OCI-LY1 (cell line): ENCODE results near the gene TMEM234.

Experiments
- H2AFZ ChIP-seq: fragments of 200-600 bp; sonication (generic), shearing (Covaris generic); 2 replicates; pipeline ENCODE4 v1.6.0; 2014; ENCODE audit warnings: antibody characterized with exemption, mild to moderate bottlenecking, low read length
- H3F3A ChIP-seq: fragments of 200-600 bp; sonication (generic), shearing (Covaris generic); 2 replicates; pipeline ENCODE4 v1.6.0; 2014; ENCODE audit warnings: mild to moderate bottlenecking, antibody characterized with exemption, low read length, moderate library complexity; ENCODE audit not compliant: insufficient read depth
- H3K27ac ChIP-seq: fragments of 200-600 bp; sonication (generic); 2 replicates; pipeline ENCODE4 v1.5.1; 2014; ENCODE audit warnings: low read length, mixed run types, mild to moderate bottlenecking, low read depth; ENCODE audit not compliant: poor library complexity, severe bottlenecking
- H3K27me3 ChIP-seq: fragments of 200-600 bp; sonication (generic); 2 replicates; pipeline ENCODE4 v1.6.0; 2014; ENCODE audit warnings: antibody characterized with exemption, mild to moderate bottlenecking, low read length, moderate library complexity; ENCODE audit not compliant: insufficient read depth
- H3K36me3 ChIP-seq: fragments of 200-600 bp; sonication (generic); 2 replicates; pipeline ENCODE4 v1.6.1; 2014; ENCODE audit warnings: mild to moderate bottlenecking, antibody characterized with exemption, low read length, moderate library complexity, mixed read lengths; ENCODE audit not compliant: insufficient read depth
- H3K4me1 ChIP-seq: fragments of 200-600 bp; sonication (generic); 2 replicates; pipeline ENCODE4 v1.5.1; 2014; ENCODE audit warnings: mild to moderate bottlenecking, low read length, moderate library complexity; ENCODE audit not compliant: insufficient read depth, severe bottlenecking
- H3K4me2 ChIP-seq: fragments of 200-600 bp; sonication (generic), shearing (Covaris generic); 2 replicates; pipeline ENCODE4 v1.6.1; 2014; ENCODE audit warnings: low read length
- H3K4me3 ChIP-seq: fragments of 200-600 bp; sonication (generic); 2 replicates; pipeline ENCODE4 v1.5.1; 2014; ENCODE audit warnings: low read length, low read depth, mild to moderate bottlenecking, mixed read lengths; ENCODE audit not compliant: poor library complexity, severe bottlenecking
- H3K79me2 ChIP-seq: fragments of 200-600 bp; shearing (Covaris generic); 2 replicates; pipeline ENCODE4 v1.6.1; 2016; ENCODE audit warnings: mixed run types, low read length, mixed read lengths; ENCODE audit not compliant: insufficient read depth
- H3K9ac ChIP-seq: fragments of 200-600 bp; sonication (generic), shearing (Covaris generic); 2 replicates; pipeline ENCODE4 v1.6.1; 2014; ENCODE audit warnings: mild to moderate bottlenecking, low read length, mixed read lengths
- H3K9me2 ChIP-seq: fragments of 200-600 bp; sonication (generic), shearing (Covaris generic); 2 replicates; pipeline ENCODE4 v1.6.1; 2014; ENCODE audit warnings: low read depth, mild to moderate bottlenecking, low read length, mixed read lengths
- H3K9me3 ChIP-seq: fragments of 200-600 bp; shearing (Covaris generic); 2 replicates; pipeline ENCODE4 v1.6.1; 2014; ENCODE audit warnings: low read length, mixed read lengths
- H4K20me1 ChIP-seq: fragments of 200-600 bp; sonication (generic), shearing (Covaris generic); 2 replicates; pipeline ENCODE4 v1.6.0; 2016; ENCODE audit warnings: mild to moderate bottlenecking, low read length; ENCODE audit not compliant: insufficient read depth
- CTCF ChIP-seq: fragments of 200-600 bp; sonication (generic), shearing (Covaris generic); IDR thresholded peaks from 2 replicates; pipeline ENCODE4 v1.5.1; 2017; ENCODE audit warnings: mild to moderate bottlenecking, antibody characterized with exemption, low read length, moderate library complexity, mixed read lengths
- EZH2 ChIP-seq: fragments of 200-600 bp; sonication (generic), shearing (Covaris generic); IDR thresholded peaks from 2 replicates; pipeline ENCODE4 v1.8.0; 2017; ENCODE audit warnings: borderline replicate concordance, mixed run types, mild to moderate bottlenecking, antibody characterized with exemption, low read length, moderate library complexity, mixed read lengths

TMEM234 gene

GRCh38 chr1:32256473-32257226 is 34.5 kb upstream of the TMEM234 start:
- peak overlapping the region; percentile 51 for H3K4me2 ChIP-seq
- H3K4me3 ChIP-seq, result peak overlapping the region; percentile 3

GRCh38 chr1:32255072-32256071 is 33.2 kb upstream of the TMEM234 start:
- Histone ChIP-seq H2AFZ (no peak overlapping the region), H3K79me2 (no peaks in the 10 kb centered on the region)
- no peak for TF ChIP-seq EZH2
- TF ChIP-seq CTCF, result no peak

More at GRCh38 chr1:32256473-32257226, 34.5 kb upstream of the TMEM234 start:
- no peaks in the 10 kb centered on the region for H3K9me3 ChIP-seq
- no peaks in the 10 kb centered on the region for H3K79me2 ChIP-seq
- H3K36me3 ChIP-seq, result no peaks in the 10 kb centered on the region
- 0 out of 2 replicates have a peak, but pooled peaks cover 3% of the 10 kb centered on the region for H3F3A ChIP-seq
- H3K4me1 ChIP-seq, result peaks cover 72% of the 10 kb centered on the region
- H3K9ac ChIP-seq, result peak overlapping the region; percentile 28
- no peaks in the 10 kb centered on the region for H3K27me3 ChIP-seq
- TF ChIP-seq EZH2 (no peak), CTCF (no peak)
- H4K20me1 ChIP-seq, result no peaks in the 10 kb centered on the region
- H2AFZ ChIP-seq, result no peak overlapping the region
- H3K27ac ChIP-seq, result peak overlapping the region; percentile 100
- no peaks in the 10 kb centered on the region for H3K9me2 ChIP-seq

GRCh38 chr1:32250893-32251716 is 29.0 kb upstream of the TMEM234 start, which contains the start of gene LCK:
LCK (plus strand) TSS chr1:32251265; CDS start chr1:32274330, 23,065 bp downstream.
- Histone ChIP-seq H3K4me1 (peaks cover 95% of the 10 kb centered on the region), H3K4me2 (peak within 1 kb of the TSS; percentile 69), H2AFZ (no peak within 1 kb of the TSS), H3K79me2 (no peaks in the 10 kb centered on the region), H3K27me3 (no peaks in the 10 kb centered on the region), H4K20me1 (no peaks in the 10 kb centered on the region), H3K9ac (peak within 1 kb of the TSS; percentile 74), H3F3A (peaks cover 10% of the 10 kb centered on the region), H3K27ac (peak within 1 kb of the TSS; percentile 100), H3K9me3 (no peaks in the 10 kb centered on the region), H3K36me3 (no peaks in the 10 kb centered on the region), H3K9me2 (no peaks in the 10 kb centered on the region), H3K4me3 (peak within 1 kb of the TSS; percentile 50)
- TF ChIP-seq EZH2 (no peak), CTCF (no peak)

More at GRCh38 chr1:32255072-32256071, 33.2 kb upstream of the TMEM234 start:
- Histone ChIP-seq H3K9me3 (no peaks in the 10 kb centered on the region), H3F3A (peaks cover 9% of the 10 kb centered on the region), H3K4me1 (peaks cover 85% of the 10 kb centered on the region), H3K4me2 (peak overlapping the region; percentile 54), H3K9ac (peak overlapping the region; percentile 58), H3K27ac (peak overlapping the region; percentile 100), H3K36me3 (no peaks in the 10 kb centered on the region), H3K27me3 (no peaks in the 10 kb centered on the region), H3K4me3 (peak overlapping the region; percentile 24), H3K9me2 (no peaks in the 10 kb centered on the region), H4K20me1 (no peaks in the 10 kb centered on the region)
